ENCODE data around the gene UBL5.

GRCh38 chr19:9808855-9809824, 18.6 kb upstream of the UBL5 start:
- TF ChIP-seq CTCF (IDR thresholded peaks at IDR 0.05; ENCODE audit: low read depth, low read length) (no peak), MYC (IDR thresholded peaks at IDR 0.05; ENCODE audit: low read depth, low read length) (no peak)
